SU-DHL-6 (cell line): ENCODE data around the gene TLR9.

Experiments used
- CTCF ChIP-seq: fragments of 200-600 bp; sonication (generic); IDR thresholded peaks from one replicate; pipeline ENCODE4 v1.5.1; 2017; ENCODE audit warnings: antibody characterized with exemption, mild to moderate bottlenecking, low read length, moderate library complexity; ENCODE audit not compliant: insufficient read depth, poor library complexity, severe bottlenecking
- EZH2phosphoT487 ChIP-seq: fragments of 200-600 bp; sonication (generic), shearing (Covaris generic); conservative IDR thresholded peaks from 2 replicates; pipeline ENCODE4 v1.6.1; 2018; ENCODE audit warnings: mild to moderate bottlenecking, antibody characterized with exemption, low read length, moderate library complexity, mixed read lengths

- TF ChIP-seq CTCF (no peak), EZH2phosphoT487 (no peak)
These were observed 7.7 kb upstream of the TLR9 start for GRCh38 chr3:52233108-52233591.
